GM23338 (cell line): ENCODE measurements around the gene SPECC1.

Experiments used
- POLR2AphosphoS5 ChIP-seq: IDR thresholded peaks from 2 replicates; pipeline ENCODE4 v1.6.1; 2016; ENCODE audit warnings: antibody characterized with exemption, low read depth
- ZNF114 ChIP-seq: fragments of 250-450 bp; sonication (Bioruptor Pico); IDR thresholded peaks from 2 replicates; pipeline ENCODE4 v1.5.0; 2020; ENCODE audit warnings: mild to moderate bottlenecking, moderate library complexity
- ZNF331 ChIP-seq: fragments of 250-450 bp; sonication (Bioruptor Pico); IDR thresholded peaks from 2 replicates; pipeline ENCODE4 v1.5.0; 2020; ENCODE audit warnings: low read depth, mild to moderate bottlenecking, moderate library complexity
- TF ChIP-seq, protein P1 (sequence below), 2 experiments: fragments of 200-600 bp in 1 of 2; sonication (generic) in 1 of 2; conservative IDR thresholded peaks; 2 replicates each; pipeline versions ENCODE4 v1.5.1 to v1.6.1; 2016 to 2017; ENCODE audit warnings: antibody characterized with exemption in 2 of 2, low read depth in 2 of 2, mild to moderate bottlenecking in 2 of 2, moderate library complexity in 1 of 2

DNA sequence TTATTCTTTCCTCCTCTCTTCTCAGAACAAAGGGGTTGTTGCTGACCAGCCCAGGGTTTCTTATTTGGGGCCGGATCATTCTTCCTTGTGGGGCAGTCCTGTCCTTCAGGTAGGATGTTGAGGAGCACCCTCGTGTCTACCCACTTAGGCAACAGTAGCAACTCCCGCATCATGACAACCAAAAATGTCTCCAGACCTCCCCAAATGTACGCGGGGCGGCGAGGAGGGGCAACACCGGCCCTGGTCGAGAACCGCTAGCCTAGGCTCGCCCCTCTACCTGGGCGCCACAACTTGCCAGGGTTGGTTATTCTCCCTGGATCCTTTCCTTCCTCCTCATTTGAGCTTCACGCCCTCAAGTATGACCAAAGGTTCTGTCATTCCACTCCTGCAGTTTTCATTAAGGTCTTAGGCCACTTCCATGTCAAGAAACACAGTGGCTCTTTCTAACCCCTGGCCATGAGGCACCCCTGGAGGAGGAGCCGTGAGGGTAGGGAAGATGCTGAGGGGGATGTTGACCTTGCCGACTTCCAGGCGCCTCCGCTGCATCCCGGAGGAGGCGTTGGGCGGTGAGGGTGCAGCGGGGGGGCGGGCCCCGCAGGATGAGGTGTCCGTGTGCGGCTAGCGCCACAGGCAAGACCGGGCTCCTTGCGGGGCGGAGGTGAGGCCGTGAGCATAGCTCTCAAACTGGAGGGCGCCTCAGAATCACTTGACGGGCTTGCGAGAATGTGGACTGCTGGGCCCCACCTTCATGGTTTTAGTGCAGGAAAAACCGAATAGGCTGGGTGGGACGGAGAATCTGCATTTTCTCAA lies 712 bp upstream of the SPECC1 start:
- TF ChIP-seq, protein P1, sequence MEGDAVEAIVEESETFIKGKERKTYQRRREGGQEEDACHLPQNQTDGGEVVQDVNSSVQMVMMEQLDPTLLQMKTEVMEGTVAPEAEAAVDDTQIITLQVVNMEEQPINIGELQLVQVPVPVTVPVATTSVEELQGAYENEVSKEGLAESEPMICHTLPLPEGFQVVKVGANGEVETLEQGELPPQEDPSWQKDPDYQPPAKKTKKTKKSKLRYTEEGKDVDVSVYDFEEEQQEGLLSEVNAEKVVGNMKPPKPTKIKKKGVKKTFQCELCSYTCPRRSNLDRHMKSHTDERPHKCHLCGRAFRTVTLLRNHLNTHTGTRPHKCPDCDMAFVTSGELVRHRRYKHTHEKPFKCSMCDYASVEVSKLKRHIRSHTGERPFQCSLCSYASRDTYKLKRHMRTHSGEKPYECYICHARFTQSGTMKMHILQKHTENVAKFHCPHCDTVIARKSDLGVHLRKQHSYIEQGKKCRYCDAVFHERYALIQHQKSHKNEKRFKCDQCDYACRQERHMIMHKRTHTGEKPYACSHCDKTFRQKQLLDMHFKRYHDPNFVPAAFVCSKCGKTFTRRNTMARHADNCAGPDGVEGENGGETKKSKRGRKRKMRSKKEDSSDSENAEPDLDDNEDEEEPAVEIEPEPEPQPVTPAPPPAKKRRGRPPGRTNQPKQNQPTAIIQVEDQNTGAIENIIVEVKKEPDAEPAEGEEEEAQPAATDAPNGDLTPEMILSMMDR (conservative IDR thresholded peaks at IDR 0.05; ENCODE audit: low read depth in 2 of 2) = no peak
- TF ChIP-seq ZNF331 = no peak
- TF ChIP-seq POLR2AphosphoS5 = peak; percentile 3; the same call in 1 of the 2 replicates
- TF ChIP-seq ZNF114 (CRISPR knock-in tag) = no peak
